Activated T-cell treated with anti-CD3 and anti-CD28 coated beads, Interleukin-2, amount 50 U/mL, for 48 hours (primary cell): ENCODE data around the gene PSMB4.
"Not testable (repeated sequence)": the region's sequence is repeated elsewhere in the genome, so short reads cannot be mapped to it uniquely, and the experiment has no call there.

Experiments used
- DNase-seq, 2 experiments: peaks; one replicate each; pipeline ENCODE4 v3.0.0-alpha.2; 2020

Gene PSMB4

GRCh38 chr1:151390221-151391078 is 8.9 kb upstream of the PSMB4 start:
- DNase-seq, result not testable (repeated sequence)

DNA sequence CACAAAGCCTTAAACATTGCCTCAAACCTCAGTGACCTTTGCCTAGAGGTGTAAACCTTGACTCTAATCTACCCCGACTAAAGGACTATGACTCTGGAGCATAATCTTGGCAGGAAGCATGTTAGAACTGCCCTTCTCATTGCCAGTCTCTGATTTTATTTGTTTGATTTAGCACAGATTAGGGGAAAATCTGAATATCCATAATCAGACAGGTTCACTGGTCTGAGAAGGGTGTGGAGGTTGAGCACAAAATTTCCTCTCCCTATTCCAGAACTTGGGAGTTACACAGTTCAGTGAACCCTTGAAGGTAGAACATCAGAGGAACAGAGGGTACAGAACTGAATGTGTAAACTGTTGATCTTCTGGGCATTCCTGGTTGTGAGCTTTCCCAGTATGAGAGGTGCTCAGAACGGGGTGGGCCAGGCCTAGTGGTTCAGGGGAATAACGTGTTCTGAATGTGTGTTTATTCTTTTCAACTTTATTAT is 8.3 kb upstream of the PSMB4 start:
- no peak for DNase-seq

- DNase-seq, result no peak
Measured at GRCh38 chr1:151393583-151393982, 5.8 kb upstream of the PSMB4 start.

- DNase-seq, result not testable (repeated sequence)
Measured at GRCh38 chr1:151396265-151396664, 3.1 kb upstream of the PSMB4 start.

- no peak for DNase-seq
Measured at GRCh38 chr1:151401125-151401788, 1.9 kb downstream of the PSMB4 start.

- DNase-seq, result no peak
Measured at GRCh38 chr1:151401860-151402259, 2.5 kb downstream of the PSMB4 start.

DNA sequence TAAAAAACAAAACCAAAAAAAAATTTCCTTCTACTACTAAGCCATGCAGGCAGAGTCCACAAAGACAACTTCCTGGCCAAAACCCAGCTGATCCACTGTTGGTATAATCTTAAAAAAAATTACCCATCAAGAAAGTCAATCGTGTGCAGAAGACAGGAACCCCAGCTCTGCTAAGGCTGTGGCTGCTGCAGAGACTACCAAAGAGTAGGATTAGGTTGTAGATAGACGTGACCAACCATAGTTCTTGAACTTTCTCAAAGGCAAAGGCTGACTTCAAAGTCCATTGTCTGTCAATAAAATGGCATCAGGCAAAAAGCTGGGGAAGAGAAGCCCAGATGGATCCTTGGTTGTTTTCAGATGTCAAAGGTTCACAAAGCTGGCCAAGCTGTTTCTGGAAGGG is 3.4 kb downstream of the PSMB4 start:
- no peak for DNase-seq

DNA sequence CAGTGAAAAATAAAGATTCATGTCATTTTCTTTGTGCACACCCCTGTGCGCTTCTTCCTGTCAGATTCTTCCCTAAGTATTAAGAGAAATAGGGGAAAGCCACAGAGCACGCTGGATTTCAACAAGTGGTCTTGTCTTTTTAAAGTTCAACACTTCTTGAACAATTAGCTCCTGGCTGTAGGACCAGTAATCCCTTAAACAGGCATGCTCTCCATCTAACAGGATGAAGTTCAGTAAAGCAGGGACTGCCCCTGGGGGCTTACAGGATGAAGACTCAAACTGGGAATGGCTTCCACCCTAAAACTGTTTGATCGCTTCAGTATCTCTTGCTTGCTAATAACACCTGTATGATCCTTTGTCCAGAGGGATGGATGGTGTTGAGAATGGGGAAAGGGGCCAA is 4.2 kb downstream of the PSMB4 start:
- no peak for DNase-seq

DNA sequence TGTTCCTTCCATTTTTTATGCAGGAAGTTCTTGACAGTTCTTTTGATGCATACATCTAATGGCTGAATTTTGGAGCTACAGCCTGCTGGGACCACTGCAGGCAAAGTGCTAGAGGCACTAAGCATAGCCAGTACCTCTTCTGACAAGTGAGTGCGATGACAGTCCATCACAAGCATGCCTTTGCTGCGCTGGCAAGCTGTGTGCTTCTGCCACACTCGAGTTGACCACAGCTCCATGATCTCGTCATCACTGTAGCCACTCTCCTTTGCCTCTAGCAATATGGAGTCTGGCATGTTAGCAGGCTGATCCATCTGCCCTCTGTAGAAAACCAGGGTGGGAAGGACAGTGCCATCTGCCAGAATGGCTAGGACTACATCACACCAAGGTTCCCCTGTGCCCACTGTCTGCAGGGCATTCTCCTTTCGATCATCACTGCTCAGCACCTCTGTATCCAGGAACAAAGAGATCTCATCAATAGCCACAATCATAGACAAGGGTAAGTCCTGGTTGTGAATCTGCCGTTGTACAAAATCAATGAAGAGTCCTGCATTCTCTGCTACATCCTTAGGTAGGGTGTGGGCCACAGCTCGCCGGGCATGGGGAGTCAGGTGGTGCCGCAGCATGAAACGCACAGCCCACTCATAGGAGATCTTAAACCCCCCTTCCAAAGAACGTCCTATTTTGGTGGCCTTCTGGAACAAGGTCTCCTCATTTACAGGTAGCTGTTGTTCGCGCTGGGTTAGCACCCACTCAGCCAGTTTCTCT is 6.0 kb downstream of the PSMB4 start:
- DNase-seq, result no peak

- no peak for DNase-seq
Measured at GRCh38 chr1:151406176-151406575, 6.8 kb downstream of the PSMB4 start.

GRCh38 chr1:151407304-151407703 is 7.9 kb downstream of the PSMB4 start:
- no peak for DNase-seq

GRCh38 chr1:151408891-151409290 is 9.5 kb downstream of the PSMB4 start:
- no peak for DNase-seq

- no peak for DNase-seq
Measured at GRCh38 chr1:151411884-151412283, 12.5 kb downstream of the PSMB4 start.

- DNase-seq, result no peak
Measured at GRCh38 chr1:151416231-151416630, 16.9 kb downstream of the PSMB4 start.

GRCh38 chr1:151418081-151418480 is 18.7 kb downstream of the PSMB4 start:
- DNase-seq, result no peak

- DNase-seq, result no peak
Measured at GRCh38 chr1:151419819-151420218, 20.4 kb downstream of the PSMB4 start.

DNA sequence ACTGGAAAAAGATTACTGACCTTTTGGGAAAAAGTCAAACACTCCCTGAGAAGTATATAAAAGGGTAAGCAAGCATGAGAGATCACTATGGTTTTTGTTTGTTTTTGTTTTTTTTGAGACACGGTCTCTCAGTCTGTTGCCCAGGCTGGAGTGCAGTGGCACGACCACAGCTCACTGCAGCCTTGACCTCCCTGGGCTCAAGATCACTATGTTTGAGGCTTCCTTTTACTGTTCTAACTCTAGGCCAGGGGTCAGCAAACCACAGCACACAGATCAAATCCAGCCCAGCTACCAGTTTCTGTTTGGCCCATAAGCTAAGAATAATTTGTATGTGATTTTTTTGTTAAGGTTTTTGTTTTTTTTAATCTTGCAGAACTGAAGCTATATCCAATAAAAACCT is 25.7 kb downstream of the PSMB4 start:
- no peak for DNase-seq

DNA sequence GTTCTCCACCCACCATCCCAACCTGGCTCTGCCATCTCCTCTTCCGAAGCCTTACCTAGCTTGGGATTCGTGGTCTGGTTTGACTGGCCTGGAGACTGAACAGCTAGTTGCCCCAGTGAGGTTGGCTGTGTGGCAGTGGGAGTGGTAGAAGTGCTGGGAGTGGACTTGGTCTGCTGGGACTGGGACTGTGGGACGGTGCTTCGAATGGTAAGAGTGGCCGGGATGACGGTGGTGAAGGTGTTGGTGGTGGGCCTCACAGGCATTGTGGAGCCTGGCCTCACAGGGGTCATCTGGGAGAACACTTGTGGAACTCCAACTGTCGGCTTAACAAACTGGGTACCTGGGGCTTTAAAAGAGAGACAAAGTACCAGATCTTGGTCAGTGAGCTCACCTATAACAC is 28.7 kb downstream of the PSMB4 start:
- no peak for DNase-seq

- DNase-seq, result not testable (repeated sequence)
Measured at GRCh38 chr1:151433827-151434226, 34.5 kb downstream of the PSMB4 start.

- no peak for DNase-seq
Measured at GRCh38 chr1:151435174-151435573, 35.8 kb downstream of the PSMB4 start.

DNA sequence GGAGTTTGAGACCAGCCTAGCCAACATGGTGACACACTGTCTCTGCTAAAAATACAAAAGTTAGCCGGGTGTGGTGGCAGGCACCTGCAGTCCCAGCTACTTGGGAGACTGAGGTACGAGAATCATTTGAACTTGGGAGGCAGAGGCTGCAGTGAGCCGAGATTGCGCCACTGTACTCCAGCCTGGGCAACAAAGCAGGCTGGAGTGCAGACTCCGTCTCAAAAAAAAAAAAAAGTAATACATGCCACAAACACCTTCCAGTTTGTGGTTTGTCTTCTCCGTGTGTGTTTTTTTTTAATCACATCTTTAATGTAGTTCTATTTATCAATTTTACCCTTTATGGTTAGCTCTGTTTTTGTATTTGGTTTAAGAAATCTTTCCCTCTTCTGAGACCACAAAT is 37.6 kb downstream of the PSMB4 start:
- no peak for DNase-seq

- not testable (repeated sequence) for DNase-seq
Measured at GRCh38 chr1:151437396-151437795, 38.0 kb downstream of the PSMB4 start.
